ENCODE data around the gene LRPAP1.

DNA sequence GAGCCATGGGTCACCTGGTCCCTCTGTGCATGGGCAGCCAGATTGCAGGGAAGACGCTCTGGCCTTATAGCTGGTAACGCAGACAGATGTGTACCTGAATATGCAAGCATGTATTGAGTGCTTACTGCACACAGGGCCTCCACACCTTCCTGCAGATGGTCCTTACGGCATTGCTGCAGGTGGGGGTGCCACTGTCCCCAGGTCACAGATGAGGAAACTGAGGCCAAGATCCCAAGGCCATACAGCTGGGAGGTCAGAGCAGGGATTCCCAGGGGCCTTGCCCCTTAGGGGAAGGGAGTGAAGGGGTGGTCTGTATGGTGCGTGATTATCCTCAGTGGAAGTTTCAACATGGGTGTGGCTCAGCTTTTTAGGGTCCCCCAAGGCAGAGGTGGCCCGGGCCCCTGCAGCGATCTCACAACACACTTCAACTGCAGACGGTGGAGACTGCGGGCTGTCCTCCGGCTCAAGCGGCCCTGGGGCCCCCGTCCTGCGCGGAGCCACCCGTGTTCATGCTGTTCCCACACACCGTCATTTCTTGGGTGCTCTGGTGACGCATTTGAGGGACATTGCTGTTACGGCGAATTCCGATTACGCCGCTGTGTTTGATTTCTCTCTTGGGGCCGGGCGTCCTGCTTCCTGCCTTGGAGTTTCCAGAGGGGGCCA, 61.0 kb downstream of the LRPAP1 start:
- TF ChIP-seq, protein P1, sequence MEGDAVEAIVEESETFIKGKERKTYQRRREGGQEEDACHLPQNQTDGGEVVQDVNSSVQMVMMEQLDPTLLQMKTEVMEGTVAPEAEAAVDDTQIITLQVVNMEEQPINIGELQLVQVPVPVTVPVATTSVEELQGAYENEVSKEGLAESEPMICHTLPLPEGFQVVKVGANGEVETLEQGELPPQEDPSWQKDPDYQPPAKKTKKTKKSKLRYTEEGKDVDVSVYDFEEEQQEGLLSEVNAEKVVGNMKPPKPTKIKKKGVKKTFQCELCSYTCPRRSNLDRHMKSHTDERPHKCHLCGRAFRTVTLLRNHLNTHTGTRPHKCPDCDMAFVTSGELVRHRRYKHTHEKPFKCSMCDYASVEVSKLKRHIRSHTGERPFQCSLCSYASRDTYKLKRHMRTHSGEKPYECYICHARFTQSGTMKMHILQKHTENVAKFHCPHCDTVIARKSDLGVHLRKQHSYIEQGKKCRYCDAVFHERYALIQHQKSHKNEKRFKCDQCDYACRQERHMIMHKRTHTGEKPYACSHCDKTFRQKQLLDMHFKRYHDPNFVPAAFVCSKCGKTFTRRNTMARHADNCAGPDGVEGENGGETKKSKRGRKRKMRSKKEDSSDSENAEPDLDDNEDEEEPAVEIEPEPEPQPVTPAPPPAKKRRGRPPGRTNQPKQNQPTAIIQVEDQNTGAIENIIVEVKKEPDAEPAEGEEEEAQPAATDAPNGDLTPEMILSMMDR (conservative IDR thresholded peaks at IDR 0.05; ENCODE audit: low read length), result no peak
- TF ChIP-seq EZH2phosphoT487 (IDR thresholded peaks at IDR 0.05; ENCODE audit: borderline replicate concordance), result no peak
